Ecto neural progenitor cell (in vitro differentiated cells): ENCODE data around the gene SMIM24.
"Not testable (repeated sequence)": the region's sequence is repeated elsewhere in the genome, so short reads cannot be mapped to it uniquely, and the experiment has no call there.

Experiments
- DNase-seq: peaks from one replicate; pipeline ENCODE4 v3.0.0-alpha.2; 2018; ENCODE audit warnings: low spot score

The SMIM24 gene

DNA sequence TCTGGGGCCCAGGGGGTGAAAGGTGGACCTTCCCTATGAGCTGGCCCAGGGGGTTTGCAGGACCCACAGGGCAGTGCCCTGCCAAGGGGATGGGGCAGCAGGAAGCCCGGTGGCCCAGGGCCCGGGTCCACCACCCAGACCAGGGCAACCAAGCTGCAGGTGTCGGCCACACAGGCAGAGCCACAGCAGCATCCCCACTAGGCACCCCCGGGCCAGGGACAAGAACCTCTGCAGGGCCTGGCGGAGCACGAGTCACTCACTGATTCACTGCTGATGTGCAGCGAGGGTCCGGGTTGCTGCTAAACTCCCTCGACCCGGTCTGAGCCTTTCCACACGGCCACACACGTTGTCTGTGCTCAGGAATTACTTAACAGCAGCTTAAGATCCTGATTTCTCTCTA, 34.6 kb upstream of the SMIM24 start:
- no peak for DNase-seq

DNA sequence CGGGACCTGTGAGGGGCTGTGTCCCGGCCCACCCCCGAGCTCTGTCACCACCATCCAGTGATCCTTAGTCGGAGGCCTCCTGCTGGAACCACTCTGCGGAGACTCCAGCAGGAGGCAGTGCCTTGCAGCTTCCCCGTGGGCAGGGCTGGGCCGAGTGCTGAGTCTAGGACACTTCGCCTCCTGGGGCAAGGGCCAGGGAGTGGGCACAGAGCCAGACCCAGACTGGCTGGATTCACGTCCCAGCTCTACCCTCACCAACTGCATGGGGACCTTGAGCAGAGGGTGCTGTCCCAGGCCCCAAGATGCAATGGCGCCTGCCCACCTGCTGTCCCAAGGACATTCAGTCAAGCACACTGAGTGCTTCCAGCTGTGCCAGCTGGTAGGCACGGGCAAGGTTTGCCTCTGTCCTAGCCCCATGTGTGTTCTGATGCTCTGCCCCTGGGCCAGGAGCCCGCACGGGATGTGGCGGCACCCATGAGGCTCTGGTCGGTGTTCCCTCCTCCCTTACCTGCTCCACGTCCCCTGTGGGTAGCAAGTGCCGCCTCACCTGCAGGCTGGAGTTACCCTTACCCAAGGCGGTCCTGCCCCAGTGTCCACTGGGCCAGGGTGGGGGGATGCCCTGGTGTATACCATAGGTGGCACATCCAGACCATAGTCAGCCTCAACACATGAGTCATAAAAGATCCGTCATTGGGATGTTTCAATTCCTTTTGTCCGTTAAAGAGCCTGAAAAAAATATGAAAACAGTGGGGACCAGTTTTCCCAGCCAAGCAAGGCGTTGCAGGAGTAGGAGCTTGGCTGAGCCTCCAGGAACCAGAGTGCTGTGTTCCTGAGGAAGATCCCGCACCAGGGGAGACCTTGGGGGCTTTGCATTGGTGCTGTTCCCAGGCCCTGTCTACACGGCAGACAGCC, 33.2 kb upstream of the SMIM24 start:
- no peak for DNase-seq

DNA sequence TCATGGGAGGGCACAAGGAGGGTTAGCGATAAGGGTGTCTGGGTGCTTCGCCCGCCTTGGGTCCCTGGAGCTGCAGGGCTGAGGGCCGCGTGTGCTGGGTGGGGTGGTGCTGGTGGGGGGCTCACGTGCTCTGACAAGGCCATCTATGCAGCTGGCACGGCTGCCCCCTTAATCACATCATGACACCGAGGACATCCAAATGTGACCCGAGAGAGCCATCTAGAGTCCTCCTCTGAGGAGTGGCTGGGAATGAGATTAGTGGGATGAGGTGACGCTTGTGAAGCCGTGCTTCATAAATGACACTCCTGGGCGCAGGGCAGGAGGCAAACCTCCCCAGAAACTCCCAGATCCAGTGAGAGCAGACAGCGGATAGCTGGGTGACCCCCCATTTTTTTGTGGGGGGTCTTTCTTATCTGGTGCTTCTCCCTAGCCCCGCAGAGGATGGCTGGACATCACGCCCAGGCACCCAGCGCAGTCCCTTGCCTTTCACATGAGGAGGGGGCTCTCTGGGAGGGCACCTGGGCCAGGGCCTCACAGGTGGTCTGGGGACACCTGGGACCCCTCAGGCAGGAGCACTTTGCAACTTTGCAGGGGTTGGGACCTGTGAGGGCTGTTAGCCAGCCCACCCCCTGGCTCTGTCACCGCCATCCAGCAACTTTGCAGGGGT, 32.4 kb upstream of the SMIM24 start:
- DNase-seq, result no peak

DNA sequence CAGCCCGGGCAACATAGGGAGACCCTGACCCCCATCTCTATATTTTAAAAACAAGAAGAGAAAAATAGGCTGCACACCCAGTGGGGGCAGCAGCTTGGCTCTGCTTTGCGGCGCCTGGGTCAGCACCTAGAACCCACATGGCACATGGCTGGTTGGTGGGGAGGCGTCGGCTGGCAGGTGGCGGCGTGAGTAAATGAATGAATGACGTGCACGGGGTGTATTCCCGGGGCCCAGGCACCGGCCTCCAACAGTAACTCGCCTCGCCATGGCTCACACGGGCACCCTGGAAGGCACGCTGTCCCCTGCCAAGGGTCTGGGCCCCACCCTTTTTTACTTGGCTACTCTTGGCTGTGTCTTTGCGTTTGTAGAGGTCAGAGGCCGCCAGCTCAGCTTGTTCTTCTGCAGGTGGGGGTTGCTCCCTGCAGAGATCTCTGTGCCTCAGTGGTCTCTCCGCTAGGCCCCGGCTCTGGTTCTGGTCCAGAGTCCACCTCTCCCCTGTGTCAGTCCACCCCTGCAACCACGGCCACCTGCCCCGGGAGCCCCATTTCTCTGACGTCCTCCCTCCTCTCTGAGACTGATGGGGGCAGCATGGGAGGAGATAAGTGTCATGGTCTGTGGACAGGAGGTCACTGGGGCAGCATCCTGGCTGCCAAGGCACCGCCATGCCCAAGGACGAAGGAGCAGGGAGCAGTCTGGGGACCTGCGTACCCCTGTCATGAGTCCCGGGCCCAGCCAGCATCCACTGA, 31.4 kb upstream of the SMIM24 start:
- no peak for DNase-seq

DNA sequence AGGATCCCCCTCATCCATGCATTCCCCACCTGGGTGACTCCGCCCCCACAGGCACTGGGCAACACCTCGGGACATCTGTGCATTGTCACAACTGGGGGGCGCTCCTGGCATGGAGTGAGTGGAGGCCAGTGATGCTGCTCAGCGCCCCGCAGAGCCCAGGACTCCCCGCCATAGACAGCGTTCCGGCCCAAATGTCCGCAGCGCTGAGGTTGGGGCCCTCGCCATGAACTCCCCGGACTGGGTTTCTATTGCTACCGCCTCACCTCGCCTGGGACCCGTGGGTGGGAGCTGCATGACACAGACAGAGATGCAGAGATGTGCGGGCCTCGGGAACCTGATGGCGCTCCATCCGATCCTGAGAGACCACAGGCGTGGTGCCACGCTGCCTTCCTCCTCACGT, 30.4 kb upstream of the SMIM24 start:
- no peak for DNase-seq

DNA sequence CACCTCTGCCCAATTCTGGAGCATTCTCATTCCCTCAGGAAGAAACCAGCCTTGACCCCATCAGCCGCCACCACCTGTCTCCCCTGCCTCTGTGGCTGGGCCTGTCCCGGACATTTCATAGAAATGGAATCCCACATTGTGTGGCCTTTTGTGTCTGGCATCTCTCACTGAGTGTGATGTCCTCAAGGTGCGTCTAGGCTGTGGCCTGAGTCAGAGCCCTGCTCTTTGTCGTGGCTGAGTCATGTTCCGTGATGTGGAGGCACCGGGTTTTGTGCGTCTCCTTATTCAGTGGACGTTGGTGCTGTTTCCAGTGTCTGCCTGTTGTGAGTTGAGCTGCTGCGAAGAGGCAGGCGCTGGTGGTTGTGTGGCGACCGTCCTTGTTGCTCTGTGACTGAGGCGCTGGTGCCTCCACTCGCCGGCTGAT, 29.3 kb upstream of the SMIM24 start:
- no peak for DNase-seq

DNA sequence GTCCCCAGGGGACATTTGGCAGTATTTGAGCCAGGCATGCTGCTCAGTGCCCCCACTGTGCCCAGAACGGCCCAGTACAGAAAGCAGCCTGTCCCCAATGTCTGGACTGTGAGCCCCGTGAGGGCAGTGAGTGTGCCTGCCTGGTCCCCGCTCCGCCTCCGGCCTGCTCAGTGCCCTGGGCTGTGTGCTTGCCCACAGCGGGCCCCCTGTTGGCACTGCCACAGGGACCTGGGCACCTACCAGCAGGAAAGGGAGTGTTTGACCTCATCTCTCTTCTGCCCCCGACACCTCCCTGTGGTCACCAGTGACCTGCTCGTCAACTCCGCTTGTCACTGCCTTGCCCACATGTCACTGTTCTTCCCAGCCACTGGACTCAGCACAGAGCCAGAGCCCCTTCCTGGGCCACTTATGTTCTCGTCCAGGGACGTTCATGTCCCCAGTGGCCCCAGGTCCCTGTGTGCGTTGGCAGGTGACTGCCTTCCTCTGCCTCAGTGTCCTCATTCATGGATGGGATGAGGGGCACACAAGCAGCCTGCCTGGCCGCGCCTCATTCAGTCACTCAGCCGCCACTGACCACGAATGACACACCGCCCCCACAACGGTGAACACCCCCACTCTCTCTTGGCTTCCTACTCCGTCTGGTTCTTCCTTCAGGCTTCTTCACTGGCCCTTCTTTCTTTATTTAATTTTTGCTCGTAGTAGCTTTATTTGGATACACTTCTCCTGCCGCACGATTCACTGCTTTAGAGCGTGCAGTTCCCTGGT, 28.6 kb upstream of the SMIM24 start:
- DNase-seq, result no peak

DNA sequence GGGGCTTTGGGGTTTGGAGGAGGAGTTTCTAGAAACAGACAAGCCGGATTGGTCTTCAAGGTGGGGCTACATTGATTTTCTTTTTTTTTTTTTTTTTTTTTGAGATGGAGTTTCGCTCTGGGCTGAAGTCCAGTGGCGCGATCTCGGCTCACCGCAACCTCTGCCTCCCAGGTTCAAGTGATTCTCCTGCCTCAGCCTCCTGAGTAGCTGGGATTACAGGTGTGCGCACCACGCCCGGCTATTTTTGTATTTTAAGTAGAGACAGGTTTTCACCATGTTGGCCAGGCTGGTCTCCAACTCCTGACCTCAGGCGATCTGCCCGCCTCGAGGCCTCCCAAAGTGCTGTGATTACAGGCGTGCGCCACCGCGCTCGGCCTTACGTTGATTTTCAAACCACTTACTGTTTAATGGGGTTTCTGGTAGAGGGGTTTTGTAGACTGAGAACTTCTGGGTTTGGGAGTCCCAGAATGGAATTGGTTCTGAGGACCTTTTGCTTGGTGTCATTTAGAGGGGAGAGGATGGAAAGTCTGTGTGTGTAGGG, 27.9 kb upstream of the SMIM24 start:
- not testable (repeated sequence) for DNase-seq

DNA sequence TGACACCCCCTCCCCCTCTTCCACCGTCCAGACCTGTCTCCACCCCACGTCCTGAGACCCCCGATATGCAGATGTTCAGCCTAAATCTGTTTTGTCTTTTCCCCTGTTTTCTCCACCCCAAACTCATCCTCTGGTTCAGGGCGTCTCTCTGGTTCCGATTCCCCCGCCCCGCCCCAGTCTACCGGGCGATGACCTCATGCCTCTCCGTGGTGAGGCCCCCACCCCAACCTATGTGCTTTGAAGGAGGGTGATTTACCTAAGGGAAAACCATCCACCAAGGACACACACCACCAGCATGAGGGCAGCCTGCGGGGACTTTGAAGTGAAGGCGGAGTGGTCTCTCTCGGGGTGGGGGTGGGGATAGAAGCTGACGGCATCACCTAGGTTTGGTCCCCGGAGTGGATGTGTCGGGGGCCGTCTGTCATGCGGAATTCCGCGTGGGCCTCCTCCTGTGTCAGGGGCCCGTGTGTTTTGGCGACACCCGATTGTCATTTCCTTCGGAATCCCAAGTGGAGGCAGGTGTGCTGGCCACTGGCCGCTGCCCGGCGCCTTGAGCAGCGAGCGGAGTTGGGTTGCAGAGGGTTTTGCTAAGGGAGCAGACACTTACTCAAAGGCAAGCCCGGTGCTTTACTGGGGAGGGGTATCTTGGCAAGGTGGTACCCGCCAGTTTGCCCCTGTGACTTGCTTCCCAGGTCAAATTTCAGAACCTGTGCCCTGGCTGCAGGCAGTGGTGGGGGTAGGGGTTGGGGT, 27.2 kb upstream of the SMIM24 start:
- DNase-seq, result peak; percentile 61

DNA sequence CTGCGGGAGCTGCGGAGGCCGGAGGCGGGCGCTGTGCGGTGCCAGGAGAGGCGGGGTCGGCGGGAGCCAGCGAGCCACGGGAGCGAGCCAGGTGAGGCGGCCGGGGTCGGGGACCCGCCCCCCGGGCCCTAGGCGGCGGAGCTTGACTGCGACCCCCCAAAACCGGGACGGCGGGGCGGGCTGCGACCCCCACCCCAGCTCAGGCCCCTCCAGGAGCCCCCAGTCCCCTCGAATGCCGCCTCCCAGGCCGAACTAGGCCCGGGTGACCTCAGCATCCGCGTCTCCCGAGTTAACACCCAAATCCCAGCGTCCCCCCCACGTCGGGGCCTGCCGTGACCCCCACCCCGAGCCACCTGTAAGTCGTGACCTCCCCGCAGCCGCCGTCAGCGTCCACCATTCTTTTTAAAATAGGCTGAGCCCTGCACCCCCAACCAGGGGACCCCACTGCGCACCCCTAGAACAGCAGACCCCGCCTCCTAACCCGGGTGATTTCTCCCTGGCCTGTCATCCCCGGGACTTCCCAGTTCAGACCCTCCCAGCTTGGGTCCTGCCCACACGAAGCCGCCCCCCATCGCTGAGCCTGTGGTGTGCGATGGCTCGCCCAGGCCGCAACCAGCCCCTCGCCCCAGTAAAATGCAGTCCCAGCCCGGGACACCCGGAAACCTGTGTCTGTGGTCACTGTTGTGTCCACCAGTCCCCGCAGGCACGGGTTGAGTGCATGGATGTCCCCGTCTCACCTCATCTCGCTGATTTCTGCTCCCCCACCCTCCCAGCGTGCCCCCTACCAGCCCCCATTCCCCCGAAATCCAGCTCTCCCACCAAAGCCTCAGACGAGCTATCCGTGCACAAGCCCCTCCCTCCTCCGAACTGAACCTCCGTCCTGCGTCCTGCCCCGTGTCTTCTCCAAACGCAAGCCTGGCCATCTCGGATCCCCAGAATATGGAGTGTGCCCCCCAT, 26.3 kb upstream of the SMIM24 start:
- peak; percentile 61 for DNase-seq

DNA sequence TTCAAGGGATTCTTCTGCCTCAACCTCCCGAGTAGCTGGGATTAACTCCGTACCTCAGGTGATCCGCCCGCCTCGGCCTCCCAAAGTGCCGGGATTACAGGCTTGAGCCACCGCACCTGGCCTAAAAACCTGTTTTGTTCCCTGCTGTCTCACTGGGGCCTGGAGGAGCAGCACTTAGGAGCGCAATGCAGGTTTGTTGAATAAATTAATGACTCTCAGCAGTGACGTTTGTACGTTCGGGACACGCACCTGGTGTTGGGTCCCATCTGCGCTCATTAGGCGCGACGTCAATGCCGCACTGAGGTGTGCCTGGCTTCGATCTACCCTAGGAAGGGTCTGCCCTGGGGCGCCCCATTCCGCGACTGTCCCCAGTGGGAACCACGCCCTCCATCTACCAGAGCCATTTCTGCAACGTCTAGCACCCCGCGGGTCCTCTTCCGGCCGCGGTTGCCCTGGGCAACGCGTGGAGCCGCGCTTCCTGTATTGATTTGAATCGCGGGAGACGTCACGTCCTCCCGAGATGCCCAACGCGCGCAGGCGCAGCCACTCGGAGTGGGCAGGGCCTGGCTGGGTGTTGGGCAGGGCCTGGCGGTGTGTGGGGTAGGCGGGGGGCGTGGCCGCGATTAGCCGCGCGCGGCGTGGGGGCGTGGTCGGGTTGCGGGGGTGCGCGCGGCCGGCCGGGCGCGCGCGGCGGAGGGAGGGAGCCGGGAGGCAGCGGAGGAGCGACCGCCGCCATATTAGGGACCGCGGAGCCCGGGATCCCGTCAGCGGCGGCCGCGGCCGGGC, 25.5 kb upstream of the SMIM24 start, which contains the start of gene FZR1:
Gene FZR1, plus strand, starts transcription at position 714 of the 786 bp plus-strand sequence. CDS start 16,679 bp downstream, outside the sequence.
- peak; percentile 99 for DNase-seq

DNA sequence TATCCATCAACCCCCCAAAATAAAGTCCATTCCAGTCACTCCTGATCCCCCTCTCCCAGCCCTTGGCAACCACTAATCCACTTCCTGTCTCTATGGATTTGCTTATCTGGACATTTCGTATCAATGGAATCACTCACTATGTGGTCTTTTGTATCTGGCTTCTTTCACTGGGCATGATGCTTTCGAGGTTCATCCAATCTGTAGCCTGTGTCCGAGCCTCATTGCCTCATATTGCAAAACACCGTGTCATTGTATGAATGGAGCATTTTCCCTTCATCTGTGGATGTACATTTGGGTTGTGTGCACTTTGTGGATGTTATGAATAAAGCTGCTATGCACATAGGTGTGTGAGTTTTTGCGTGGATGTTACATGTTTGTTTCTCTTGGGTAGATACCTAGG, 24.4 kb upstream of the SMIM24 start:
- DNase-seq, result no peak

DNA sequence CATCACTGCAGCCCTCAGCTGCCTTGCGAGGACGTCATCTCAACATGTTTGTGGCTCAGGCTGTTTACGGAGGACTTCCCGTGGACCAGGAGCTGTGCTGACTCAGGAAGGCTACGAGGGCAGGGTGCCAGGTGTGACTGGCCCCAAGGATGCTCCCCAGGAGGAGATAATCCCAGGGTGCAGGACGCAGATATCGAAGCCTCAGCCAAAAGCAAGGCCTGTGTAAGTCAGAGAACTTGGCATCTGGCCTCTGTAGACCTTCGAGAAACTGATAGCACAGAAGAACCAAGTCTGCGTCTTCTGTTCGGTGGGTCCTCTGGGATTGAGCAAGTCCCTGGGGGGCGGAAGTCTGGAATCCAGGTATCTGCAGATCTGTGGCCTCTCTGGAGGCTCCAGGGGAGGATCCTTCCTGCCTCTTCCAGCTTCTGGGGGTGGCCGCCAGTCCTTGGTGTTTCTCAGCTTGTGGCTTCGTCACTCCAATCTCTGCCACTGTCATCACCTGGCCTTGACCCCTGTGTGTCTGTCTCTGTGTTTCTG, 22.8 kb upstream of the SMIM24 start:
- no peak for DNase-seq

DNA sequence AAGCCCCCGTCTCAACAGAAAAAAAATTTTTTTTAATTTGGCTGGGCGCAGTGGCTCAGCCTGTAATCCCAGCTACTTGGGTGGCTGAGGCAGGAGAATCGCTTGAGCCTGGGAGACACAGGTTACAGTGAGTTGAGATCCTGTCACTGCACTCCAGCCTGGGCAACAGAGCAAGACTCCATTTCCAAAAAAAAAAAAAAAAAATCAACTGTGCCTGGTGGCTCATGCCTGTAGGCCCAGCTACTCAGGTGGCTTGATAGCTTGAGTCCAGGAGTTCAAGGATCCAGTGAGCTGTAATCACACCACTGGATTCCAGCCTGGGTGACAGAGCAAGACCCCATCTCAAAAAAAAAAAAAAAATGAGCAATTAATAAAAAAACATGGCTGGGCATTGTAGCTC, 21.5 kb upstream of the SMIM24 start:
- no peak for DNase-seq

DNA sequence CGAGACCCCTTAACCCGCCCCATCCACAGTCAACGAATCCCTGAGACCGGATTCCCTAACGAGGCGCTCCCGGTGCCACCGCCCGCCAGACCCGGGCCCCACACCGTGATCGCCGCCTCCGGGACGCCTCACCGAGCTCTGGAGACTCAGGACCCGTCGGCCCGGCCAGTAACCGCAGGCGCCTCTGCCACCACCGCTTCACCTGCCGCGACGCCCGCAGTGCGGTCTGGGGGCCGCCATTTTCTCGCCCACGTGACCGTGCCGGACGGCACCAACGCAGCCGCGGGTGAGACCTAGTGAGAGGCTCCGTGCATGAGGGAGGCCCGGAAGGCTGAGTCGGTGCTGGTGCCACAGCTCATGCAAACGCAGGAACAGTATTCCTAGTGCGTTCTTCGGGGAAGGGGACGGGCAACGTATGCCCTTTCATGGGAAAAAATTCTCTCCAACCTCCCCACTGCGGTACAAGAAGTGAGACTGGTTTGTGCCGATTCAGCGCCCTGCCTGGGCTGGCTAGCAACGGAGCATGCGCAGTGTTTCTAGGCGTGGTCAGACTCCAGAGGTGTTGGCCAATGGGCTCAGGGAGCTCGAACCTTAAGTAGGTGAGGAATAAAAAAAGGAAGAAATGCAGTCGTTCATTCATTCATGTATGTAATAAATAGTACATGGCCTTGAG, 20.2 kb upstream of the SMIM24 start, which contains the start of gene DOHH:
Gene DOHH, minus strand, starts transcription at position 246 of the 673 bp plus-strand sequence. CDS start 3,860 bp downstream, outside the sequence.
- DNase-seq, result peak; percentile 96

DNA sequence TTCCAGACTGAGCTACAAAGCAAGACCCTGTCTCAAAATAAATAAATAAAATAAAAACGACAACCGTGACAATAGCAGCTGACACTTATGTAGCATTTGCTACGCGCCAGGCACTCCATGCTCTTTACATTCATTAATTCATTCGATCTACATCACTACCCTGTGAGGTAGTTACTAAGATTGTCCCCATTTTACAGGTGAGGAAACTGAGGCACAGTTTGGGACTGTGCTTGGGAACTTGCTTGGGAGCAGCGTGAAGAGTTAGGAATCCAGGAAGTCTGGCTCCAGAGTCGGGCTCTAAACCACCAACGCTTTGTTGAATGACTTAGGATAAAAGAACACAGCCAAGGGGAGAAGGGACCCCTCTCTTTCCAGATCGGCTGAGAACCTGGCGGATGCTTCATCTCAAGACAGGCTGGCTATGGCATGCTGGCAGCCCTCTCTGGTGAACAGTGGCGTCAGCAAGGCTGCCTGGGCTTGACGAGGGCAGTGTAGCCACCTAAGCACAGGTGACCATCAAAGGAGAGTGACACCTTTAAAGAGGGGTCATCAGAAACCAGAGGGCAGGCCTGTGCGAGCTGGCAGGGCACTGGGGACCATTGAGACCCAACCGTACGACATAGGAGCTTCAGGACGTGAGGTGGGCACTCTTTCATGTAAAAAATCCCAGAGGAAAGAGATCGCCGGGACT, 19.6 kb upstream of the SMIM24 start:
- DNase-seq, result no peak
